ENCODE data around the gene IRF6. TPM values are rescaled to one million over a fixed set of nuclear protein-coding genes. Genes with fewer than 3 reads are reported as not detected.
A peak's percentile ranks its signal among the peaks of the same experiment; 100 is the strongest.

The IRF6 gene
- total RNA-seq, 4 donors from 2014 or later: 0.44 to 1.4 (median 1.0) TPM

GRCh38 chr1:209766051-209766450, 39.9 kb downstream of the IRF6 start:
- no peak for ATAC-seq (ENCODE audit: low FRiP score)
- no peak for DNase-seq (ENCODE audit: low spot score)
- TF ChIP-seq CTCF (IDR thresholded peaks at IDR 0.05): no peak

- DNase-seq (ENCODE audit: low spot score): no peak
- no peak for ATAC-seq (ENCODE audit: low FRiP score)
- no peak for TF ChIP-seq CTCF (IDR thresholded peaks at IDR 0.05)
These were observed 44.8 kb downstream of the IRF6 start for GRCh38 chr1:209761011-209761635.

GRCh38 chr1:209759829-209760359, 46.0 kb downstream of the IRF6 start:
- no peak for DNase-seq (ENCODE audit: low spot score)
- ATAC-seq (ENCODE audit: low FRiP score): no peak
- TF ChIP-seq CTCF (IDR thresholded peaks at IDR 0.05): no peak

GRCh38 chr1:209758400-209758799, 47.5 kb downstream of the IRF6 start:
- ATAC-seq (ENCODE audit: low FRiP score): no peak
- DNase-seq (ENCODE audit: low spot score): no peak
- TF ChIP-seq CTCF (IDR thresholded peaks at IDR 0.05): no peak

GRCh38 chr1:209756615-209757445, 49.1 kb downstream of the IRF6 start:
- ATAC-seq (ENCODE audit: low FRiP score): peak; percentile 33
- TF ChIP-seq CTCF (IDR thresholded peaks at IDR 0.05): no peak
- DNase-seq (ENCODE audit: low spot score): no peak

- no peak for TF ChIP-seq CTCF (IDR thresholded peaks at IDR 0.05)
- no peak for DNase-seq (ENCODE audit: low spot score)
- no peak for ATAC-seq (ENCODE audit: low FRiP score)
These were observed 49.9 kb downstream of the IRF6 start, which contains the start of gene TRAF3IP3 for GRCh38 chr1:209755926-209756614. TSS of gene TRAF3IP3 (plus strand) at chr1:209756053. CDS start at chr1:209760040, 3,987 bp downstream.
